Parathyroid adenoma (tissue), 2 donors: ENCODE data around the gene GJB4.
"Not testable (repeated sequence)": the region's sequence is repeated elsewhere in the genome, so short reads cannot be mapped to it uniquely, and the experiment has no call there.

ENCODE experiments used
- H2AFZ ChIP-seq: fragments of 300-600 bp; sonication (generic); one replicate; pipeline ENCODE4 v1.7.0; 2017; ENCODE audit warnings: antibody characterized with exemption, mild to moderate bottlenecking
- H3K27ac ChIP-seq: fragments of 300-600 bp; sonication (generic); one replicate; pipeline ENCODE4 v1.7.0; 2017
- H3K27me3 ChIP-seq: fragments of 300-600 bp; sonication (generic); one replicate; pipeline ENCODE4 v1.7.0; 2017; ENCODE audit warnings: low read length; ENCODE audit not compliant: control insufficient read depth, insufficient read depth
- H3K36me3 ChIP-seq: fragments of 300-600 bp; sonication (generic); one replicate; pipeline ENCODE4 v1.7.0; 2017; ENCODE audit warnings: low read length; ENCODE audit not compliant: control insufficient read depth, insufficient read depth
- H3K4me1 ChIP-seq: fragments of 300-600 bp; sonication (generic); one replicate; pipeline ENCODE4 v1.7.0; 2017; ENCODE audit warnings: control low read depth
- H3K4me2 ChIP-seq: fragments of 300-600 bp; sonication (generic); one replicate; pipeline ENCODE4 v1.7.0; 2017; ENCODE audit warnings: low read length
- H3K4me3 ChIP-seq: fragments of 300-600 bp; sonication (generic); one replicate; pipeline ENCODE4 v1.7.0; 2017; ENCODE audit warnings: low read depth, low read length
- H3K79me2 ChIP-seq: fragments of 300-600 bp; sonication (generic); one replicate; pipeline ENCODE4 v1.7.0; 2017; ENCODE audit warnings: control low read depth
- H3K9ac ChIP-seq: fragments of 300-600 bp; sonication (generic); one replicate; pipeline ENCODE4 v1.7.0; 2017; ENCODE audit warnings: mild to moderate bottlenecking
- H3K9me3 ChIP-seq: fragments of 300-600 bp; sonication (generic); one replicate; pipeline ENCODE4 v1.7.0; 2017; ENCODE audit warnings: low read length; ENCODE audit not compliant: control insufficient read depth
- CTCF ChIP-seq: fragments of 300-600 bp; sonication (generic); IDR thresholded peaks from one replicate; pipeline ENCODE4 v1.7.0; 2017; ENCODE audit warnings: antibody characterized with exemption, mild to moderate bottlenecking
- donor health status: primary hyperparathyroidism.

The GJB4 gene

DNA sequence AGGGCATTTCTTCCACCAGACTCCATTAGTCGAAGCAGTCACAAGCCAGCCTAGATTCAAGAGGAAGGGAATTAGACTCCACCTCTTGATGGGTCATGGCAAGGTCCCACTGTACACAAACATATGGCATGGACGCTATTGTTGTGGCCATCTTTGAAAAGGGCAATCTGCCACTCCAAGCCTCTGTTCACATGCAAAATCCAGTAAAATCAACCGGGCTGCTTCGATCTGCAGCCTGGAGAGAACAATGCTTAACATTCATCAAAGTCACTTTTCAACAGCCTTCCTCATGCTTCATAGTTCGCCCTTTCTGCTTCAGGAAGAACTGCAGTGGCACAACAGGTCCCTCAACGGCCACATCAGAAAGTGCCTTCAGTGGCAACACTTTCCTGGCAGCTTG, 32.7 kb upstream of the GJB4 start:
- H3K79me2 ChIP-seq: no peaks in the 10 kb centered on the region
- no peaks in the 10 kb centered on the region for H3K9me3 ChIP-seq
- H3K27ac ChIP-seq: no peak overlapping the region
- H3K4me2 ChIP-seq: no peak overlapping the region
- H3K36me3 ChIP-seq: no peaks in the 10 kb centered on the region
- no peak overlapping the region for H3K9ac ChIP-seq
- H3K27me3 ChIP-seq: no peaks in the 10 kb centered on the region
- no peak for TF ChIP-seq CTCF
- H3K4me1 ChIP-seq: no peaks in the 10 kb centered on the region
- no peak overlapping the region for H3K4me3 ChIP-seq
- no peak overlapping the region for H2AFZ ChIP-seq

- Histone ChIP-seq H3K4me2 (no peak overlapping the region), H2AFZ (no peak overlapping the region), H3K9me3 (no peaks in the 10 kb centered on the region), H3K4me3 (no peak overlapping the region), H3K27me3 (no peaks in the 10 kb centered on the region), H3K79me2 (no peaks in the 10 kb centered on the region), H3K36me3 (no peaks in the 10 kb centered on the region), H3K27ac (no peak overlapping the region), H3K4me1 (no peaks in the 10 kb centered on the region), H3K9ac (no peak overlapping the region)
- TF ChIP-seq CTCF: no peak
Observed at GRCh38 chr1:34730485-34730884, 29.1 kb upstream of the GJB4 start.

GRCh38 chr1:34732831-34733230, 26.7 kb upstream of the GJB4 start:
- not testable (repeated sequence) for H3K4me2 ChIP-seq, H3K27ac ChIP-seq, H3K36me3 ChIP-seq, H3K9ac ChIP-seq, H2AFZ ChIP-seq, H3K27me3 ChIP-seq, H3K79me2 ChIP-seq, H3K9me3 ChIP-seq, H3K4me1 ChIP-seq, H3K4me3 ChIP-seq

- Histone ChIP-seq H3K9me3 (no peaks in the 10 kb centered on the region), H3K4me2 (no peak overlapping the region), H3K36me3 (no peaks in the 10 kb centered on the region), H3K4me1 (no peaks in the 10 kb centered on the region), H3K27ac (no peak overlapping the region), H3K9ac (no peak overlapping the region), H2AFZ (no peak overlapping the region), H3K79me2 (no peaks in the 10 kb centered on the region), H3K4me3 (no peak overlapping the region), H3K27me3 (no peaks in the 10 kb centered on the region)
- TF ChIP-seq CTCF: no peak
Observed at GRCh38 chr1:34736692-34737091, 22.8 kb upstream of the GJB4 start.

- not testable (repeated sequence) for H3K4me1 ChIP-seq, H3K36me3 ChIP-seq, H3K4me2 ChIP-seq, H3K4me3 ChIP-seq, H3K9me3 ChIP-seq, H3K27me3 ChIP-seq, H3K79me2 ChIP-seq, H3K9ac ChIP-seq, H3K27ac ChIP-seq, H2AFZ ChIP-seq
Observed at GRCh38 chr1:34737236-34737635, 22.3 kb upstream of the GJB4 start.

DNA sequence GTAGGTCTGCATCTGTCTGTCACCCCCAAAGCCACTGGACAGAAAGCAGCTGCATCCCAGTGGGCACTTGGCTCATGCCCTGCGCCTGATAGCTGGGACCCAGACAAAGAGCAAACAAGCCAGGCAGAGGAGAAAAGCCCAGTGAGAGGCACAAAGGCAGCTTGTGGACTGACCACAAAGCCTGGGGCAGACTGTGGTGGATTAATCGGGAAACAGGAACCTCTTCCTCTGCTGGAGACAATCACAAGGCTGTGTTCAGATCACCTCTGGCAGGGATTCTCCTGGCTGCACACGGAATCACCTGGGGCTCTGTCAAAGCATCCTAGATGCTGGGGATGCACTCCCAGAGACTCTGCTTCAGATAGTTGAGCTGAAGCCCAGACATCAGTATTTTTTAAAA, 19.9 kb upstream of the GJB4 start:
- no peaks in the 10 kb centered on the region for H3K9me3 ChIP-seq
- no peak overlapping the region for H3K27ac ChIP-seq
- TF ChIP-seq CTCF: no peak
- no peaks in the 10 kb centered on the region for H3K36me3 ChIP-seq
- no peaks in the 10 kb centered on the region for H3K4me1 ChIP-seq
- no peak overlapping the region for H3K4me2 ChIP-seq
- no peaks in the 10 kb centered on the region for H3K27me3 ChIP-seq
- no peak overlapping the region for H3K9ac ChIP-seq
- H3K4me3 ChIP-seq: no peak overlapping the region
- no peaks in the 10 kb centered on the region for H3K79me2 ChIP-seq
- no peak overlapping the region for H2AFZ ChIP-seq
